ENCODE results near the gene HPCA.

GRCh38 chr1:32877211-32878110 lies 8.8 kb upstream of the HPCA start:
- no peak for TF ChIP-seq POLR2A (IDR thresholded peaks at IDR 0.05; ENCODE audit: low read length)
- no peak for TF ChIP-seq GATA1 (IDR thresholded peaks at IDR 0.05; ENCODE audit: low read depth, low read length)

Measured in erythroblast (primary cell).